B cell (primary cell): Measurements from ENCODE around the gene HMX3. TPM values are rescaled to one million over a fixed set of nuclear protein-coding genes. Genes with fewer than 3 reads are reported as not detected.
A peak's percentile ranks its signal among the peaks of the same experiment; 100 is the strongest.

ENCODE experiments used
- ATAC-seq: fragments of 200-7000 bp; cut with Tn5 transposase; one replicate; pipeline ENCODE4 v1.10.0; 2021; ENCODE audit warnings: low read depth, mild to moderate bottlenecking, moderate number of reproducible peaks, moderate library complexity
- CTCF ChIA-PET: fragments of 350-600 bp; sonication (Branson Sonifier 250); formaldehyde crosslinking; loops from one replicate; lab custom pipeline; 2021; ENCODE audit warnings: antibody characterized with exemption, inconsistent platforms; lab: Charles Lee
- POLR2A ChIA-PET: fragments of 350-600 bp; sonication (Branson Sonifier 250); formaldehyde crosslinking; loops from one replicate; lab custom pipeline; 2021; ENCODE audit warnings: antibody characterized with exemption; lab: Charles Lee
- DNase-seq: peaks from one replicate; pipeline ENCODE4 v3.0.0; 2013
- H2AFZ ChIP-seq: 2 replicates; pipeline ENCODE4 v1.6.1; 2012; ENCODE audit warnings: mild to moderate bottlenecking, low read depth, low read length; ENCODE audit not compliant: insufficient read depth, poor library complexity, severe bottlenecking
- H3K27ac ChIP-seq, 2 donors: 1 replicate in 1 of 2; 2 replicates in 1 of 2; pipeline ENCODE4 v1.5.1; 2012 to 2013; ENCODE audit warnings: low read length in 2 of 2, mild to moderate bottlenecking in 2 of 2, moderate library complexity in 1 of 2
- H3K27me3 ChIP-seq, 4 experiments: fragments of 200-600 bp in 1 of 4; sonication (generic) in 1 of 4; replicated peaks in 1 of 4; 1 replicate in 2 of 4; 2 replicates in 2 of 4; pipeline versions ENCODE4 v1.6.1 to v1.7.0; 2013 to 2016; ENCODE audit warnings: low read length in 3 of 4, mild to moderate bottlenecking in 2 of 4, mixed read lengths in 1 of 4, moderate library complexity in 1 of 4; ENCODE audit not compliant: insufficient read depth in 4 of 4, control insufficient read depth in 3 of 4; ENCODE audit errors: control extremely low read depth in 1 of 4
- H3K36me3 ChIP-seq, 2 experiments: replicated peaks in 1 of 2; 1 replicate in 1 of 2; 2 replicates in 1 of 2; pipeline versions ENCODE4 v1.6.1 to v1.7.1; 2013; ENCODE audit warnings: low read length in 1 of 2; ENCODE audit not compliant: insufficient read depth in 2 of 2, control insufficient read depth in 1 of 2; ENCODE audit errors: control extremely low read depth in 1 of 2, extremely low read depth in 1 of 2
- H3K4me1 ChIP-seq, 2 donors: fragments of 200-600 bp in 1 of 2; sonication (generic) in 1 of 2; 1 replicate in 1 of 2; 2 replicates in 1 of 2; pipeline versions ENCODE4 v1.5.1 to v1.6.1; 2013 to 2017; ENCODE audit warnings: low read length in 2 of 2; ENCODE audit not compliant: control insufficient read depth in 2 of 2, insufficient read depth in 2 of 2
- H3K4me2 ChIP-seq: replicated peaks from 2 replicates; pipeline ENCODE3; 2012; ENCODE audit warnings: mild to moderate bottlenecking, low read depth, low read length; ENCODE audit not compliant: poor library complexity, severe bottlenecking
- H3K4me3 ChIP-seq, 5 experiments: fragments of 200-600 bp in 1 of 5; sonication (generic) in 1 of 5; 1 replicate in 3 of 5; 2 replicates in 2 of 5; pipeline versions ENCODE4 v1.5.1 to v1.7.0; 2011 to 2016; ENCODE audit warnings: low read length in 4 of 5, mild to moderate bottlenecking in 4 of 5, low read depth in 2 of 5, control low read depth in 1 of 5, moderate library complexity in 1 of 5; ENCODE audit not compliant: insufficient read depth in 1 of 5; ENCODE audit errors: control extremely low read depth in 1 of 5, extremely low read depth in 1 of 5
- H3K79me2 ChIP-seq: fragments of 200-600 bp; sonication (generic); one replicate; pipeline ENCODE4 v1.6.0; 2016; ENCODE audit warnings: low read length; ENCODE audit not compliant: control insufficient read depth, insufficient read depth
- H3K9ac ChIP-seq: fragments of 200-600 bp; sonication (generic); 2 replicates; pipeline ENCODE4 v1.6.1; 2017; ENCODE audit warnings: mild to moderate bottlenecking, low read length, moderate library complexity
- H3K9me3 ChIP-seq, 3 donors: one replicate each; pipeline versions ENCODE4 v1.6.1 to v1.7.1; 2013; ENCODE audit warnings: low read length in 2 of 3; ENCODE audit not compliant: control insufficient read depth in 2 of 3, insufficient read depth in 1 of 3; ENCODE audit errors: control extremely low read depth in 1 of 3
- H4K20me1 ChIP-seq: 2 replicates; pipeline ENCODE4 v1.6.0; 2012; ENCODE audit warnings: mild to moderate bottlenecking, low read length; ENCODE audit not compliant: insufficient read depth, control insufficient read depth, poor library complexity, severe bottlenecking
- H3K27ac Mint-ChIP-seq: one replicate; pipeline ENCODE4 v1.8.0; 2021; ENCODE audit warnings: mixed read lengths
- H3K27me3 Mint-ChIP-seq: one replicate; pipeline ENCODE4 v1.8.0; 2021; ENCODE audit warnings: mixed read lengths
- H3K4me1 Mint-ChIP-seq: one replicate; pipeline ENCODE4 v1.8.0; 2021; ENCODE audit warnings: mixed read lengths
- H3K4me3 Mint-ChIP-seq: one replicate; pipeline ENCODE4 v1.8.0; 2021; ENCODE audit warnings: mixed read lengths
- H3K9me3 Mint-ChIP-seq: one replicate; pipeline ENCODE4 v1.8.0; 2022; ENCODE audit warnings: mixed read lengths; ENCODE audit not compliant: insufficient read depth
- EZH2 ChIP-seq: IDR thresholded peaks from 2 replicates; pipeline ENCODE4 v1.6.1; 2012; ENCODE audit warnings: borderline replicate concordance, low read depth, mild to moderate bottlenecking, moderate library complexity, low read length; ENCODE audit not compliant: insufficient read depth, poor library complexity, severe bottlenecking
- WGBS: methylation state at CpG from one replicate; pipeline ENCODE4 v1.1.5; 2013; ENCODE audit warnings: missing lambda C conversion rate; ENCODE audit not compliant: insufficient coverage; 5-methylcytosine and 5-hydroxymethylcytosine counted together
- intact Hi-C: fragments of 100-400 bp; cut with micrococcal nuclease; formaldehyde crosslinking; loops from one replicate; pipeline ENCODE4 v1.10.0; 2022
- polyA plus RNA-seq: library from polyadenylated mRNA; depleted of rRNA; stranded (reverse); fragments of >200 nt; gene quantifications from 2 replicates; pipeline ENCODE4 v1.2.3, GENCODE V29; 2012
- total RNA-seq, 2 donors: library from RNA; stranded (reverse); fragments of 120-200 nt in 1 of 2; gene quantifications; 1 replicate in 1 of 2; 2 replicates in 1 of 2; pipeline versions ENCODE4 v1.2.3 to v1.2.4, GENCODE V29; 2013 to 2022
- TF ChIP-seq, protein P1 (sequence below): fragments of 200-600 bp; IDR thresholded peaks from one replicate; pipeline ENCODE4 v1.8.0; 2022; ENCODE audit warnings: antibody characterized with exemption, mild to moderate bottlenecking

Gene HMX3
- total and polyA plus RNA-seq, 2 donors (not counting 1 experiment from before 2014, with no cell fraction given), result not detected

- ChIA-PET POLR2A (interaction anchor here (1.1 kb wide), 1 partner anchor 147 kb away, joined by 4 read pairs; no protein-coding TSS in a partner anchor), CTCF (interaction anchor here (1.2 to 2.7 kb wide), 3 partner anchors 13 to 174 kb away, joined by 4 to 27 read pairs (median 7); partner anchors contain the start of gene PSTK)
- Histone ChIP-seq H3K9ac (peak overlapping the region; percentile 97), H4K20me1 (peaks cover 46% of the 10 kb centered on the region), H3K36me3 (peaks cover 7 to 31% of the 10 kb centered on the region in 2 experiments), H3K27ac (peak overlapping the region; percentile 84 to 87), H3K79me2 (peaks cover 37% of the 10 kb centered on the region), H3K4me2 (peak overlapping the region; percentile 83), H3K4me3 (peak overlapping the region; percentile 71 to 99 (median 99)), H3K27me3 (peaks cover 0 to 34% (median 27%) of the 10 kb centered on the region in 4 experiments), H3K4me1 (peaks cover 36 to 37% of the 10 kb centered on the region in 2 donors), H2AFZ (peak overlapping the region; percentile 97), H3K9me3 (peaks cover 0 to 17% (median 3%) of the 10 kb centered on the region in 3 donors)
- no peak for TF ChIP-seq EZH2
- TF ChIP-seq, protein P1, sequence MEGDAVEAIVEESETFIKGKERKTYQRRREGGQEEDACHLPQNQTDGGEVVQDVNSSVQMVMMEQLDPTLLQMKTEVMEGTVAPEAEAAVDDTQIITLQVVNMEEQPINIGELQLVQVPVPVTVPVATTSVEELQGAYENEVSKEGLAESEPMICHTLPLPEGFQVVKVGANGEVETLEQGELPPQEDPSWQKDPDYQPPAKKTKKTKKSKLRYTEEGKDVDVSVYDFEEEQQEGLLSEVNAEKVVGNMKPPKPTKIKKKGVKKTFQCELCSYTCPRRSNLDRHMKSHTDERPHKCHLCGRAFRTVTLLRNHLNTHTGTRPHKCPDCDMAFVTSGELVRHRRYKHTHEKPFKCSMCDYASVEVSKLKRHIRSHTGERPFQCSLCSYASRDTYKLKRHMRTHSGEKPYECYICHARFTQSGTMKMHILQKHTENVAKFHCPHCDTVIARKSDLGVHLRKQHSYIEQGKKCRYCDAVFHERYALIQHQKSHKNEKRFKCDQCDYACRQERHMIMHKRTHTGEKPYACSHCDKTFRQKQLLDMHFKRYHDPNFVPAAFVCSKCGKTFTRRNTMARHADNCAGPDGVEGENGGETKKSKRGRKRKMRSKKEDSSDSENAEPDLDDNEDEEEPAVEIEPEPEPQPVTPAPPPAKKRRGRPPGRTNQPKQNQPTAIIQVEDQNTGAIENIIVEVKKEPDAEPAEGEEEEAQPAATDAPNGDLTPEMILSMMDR, result no peak
- WGBS, result 2% methylated on average over 40 of the region's 49 CpGs
- peak overlapping the region; percentile 97 for H3K4me3 Mint-ChIP-seq
- peaks cover 16% of the 10 kb centered on the region for H3K27me3 Mint-ChIP-seq
- H3K4me1 Mint-ChIP-seq, result peaks cover 60% of the 10 kb centered on the region
- no peaks in the 10 kb centered on the region for H3K9me3 Mint-ChIP-seq
- intact Hi-C loops, result loop anchor here (1.0 to 10.0 kb wide), 6 partner anchors 147 to 1762 kb away; partner anchors contain the start of genes ATE1, IKZF5, LHPP and PSTK
- DNase-seq (peak; percentile 69), ATAC-seq (peak; percentile 34)
- peak overlapping the region; percentile 98 for H3K27ac Mint-ChIP-seq
Observed at GRCh38 chr10:123154711-123155505, 19.1 kb downstream of the HMX3 start.
